Measurements from ENCODE around the gene LDHD.

LDHD gene

DNA sequence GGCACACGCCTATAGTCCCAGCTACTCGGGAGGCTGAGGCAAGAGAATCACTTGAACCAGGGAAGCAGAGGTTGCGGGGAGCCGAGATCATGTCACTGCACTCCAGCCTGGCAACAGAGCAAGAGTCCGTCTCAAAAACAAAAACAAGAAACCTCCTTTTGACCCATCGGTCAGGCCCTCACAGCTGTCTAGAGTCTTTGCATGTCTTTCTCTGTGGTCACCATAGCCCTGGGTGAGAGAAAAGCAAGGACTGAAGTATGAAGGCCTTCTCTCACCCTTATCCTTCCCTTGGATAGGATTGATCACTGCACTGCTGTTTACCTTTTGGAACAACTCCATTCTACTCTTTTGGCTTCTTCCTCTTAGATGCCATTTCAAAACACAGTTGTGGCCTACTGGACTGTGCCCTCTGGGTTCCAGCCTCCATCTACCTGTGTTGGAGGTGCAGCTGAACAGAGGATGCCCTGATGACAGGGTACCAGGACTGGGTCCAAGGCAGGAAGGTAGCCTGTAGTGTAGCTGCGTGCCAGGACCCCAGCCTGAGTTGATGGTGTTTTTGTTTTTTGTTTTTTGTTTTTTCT lies 37.1 kb downstream of the LDHD start:
- DNase-seq, result no peak

DNA sequence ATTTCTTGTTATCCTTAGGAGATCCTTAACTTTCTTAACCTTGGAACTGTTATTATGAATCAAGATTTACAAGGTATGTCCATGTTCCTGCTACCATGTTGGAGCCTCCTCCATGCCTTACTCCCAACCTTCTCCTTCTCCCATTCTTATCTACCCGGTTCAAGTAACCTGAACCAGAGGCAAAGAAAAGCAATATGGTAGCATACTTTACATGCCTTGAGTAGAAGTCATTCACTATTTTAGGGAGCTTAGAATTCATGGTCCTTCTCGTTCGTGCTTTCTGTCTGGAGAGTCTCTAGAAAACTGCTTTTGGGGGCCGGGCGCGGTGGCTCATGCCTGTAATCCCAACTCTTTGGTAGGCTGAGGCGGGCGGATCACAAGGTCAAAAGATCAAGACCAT lies 37.7 kb downstream of the LDHD start:
- DNase-seq, result no peak

DNA sequence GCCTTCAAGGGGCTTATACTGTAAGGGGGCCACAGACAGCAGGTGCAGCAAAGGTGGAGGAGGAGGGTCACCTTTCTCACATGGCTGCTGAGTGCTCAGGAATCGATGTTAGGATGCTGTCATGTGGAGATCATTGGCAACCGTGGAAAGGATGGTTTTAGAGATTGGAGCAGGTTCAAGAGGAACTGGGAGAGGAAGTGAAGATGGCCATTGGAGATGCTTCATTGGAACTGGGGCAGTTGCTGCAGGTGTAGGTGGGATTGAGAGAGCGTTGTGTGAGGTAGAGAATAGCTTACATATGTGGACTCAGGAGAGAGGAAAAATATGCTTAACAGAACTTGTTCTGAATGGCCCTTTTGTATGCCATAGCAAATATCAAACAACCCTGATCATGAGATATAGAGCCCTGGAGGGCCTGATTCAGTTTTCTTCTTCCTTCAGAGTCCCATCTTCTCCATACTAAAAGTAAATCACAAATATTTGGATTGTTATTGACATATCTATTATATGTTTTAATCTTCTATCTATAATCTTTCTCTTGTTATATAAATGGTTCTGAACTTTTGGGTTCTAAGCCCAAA lies 40.8 kb downstream of the LDHD start:
- no peak for DNase-seq

GRCh38 chr16:75074920-75075687 lies 41.5 kb downstream of the LDHD start:
- no peak for DNase-seq

- no peak for DNase-seq
Observed at GRCh38 chr16:75074304-75074793, 42.2 kb downstream of the LDHD start.

DNA sequence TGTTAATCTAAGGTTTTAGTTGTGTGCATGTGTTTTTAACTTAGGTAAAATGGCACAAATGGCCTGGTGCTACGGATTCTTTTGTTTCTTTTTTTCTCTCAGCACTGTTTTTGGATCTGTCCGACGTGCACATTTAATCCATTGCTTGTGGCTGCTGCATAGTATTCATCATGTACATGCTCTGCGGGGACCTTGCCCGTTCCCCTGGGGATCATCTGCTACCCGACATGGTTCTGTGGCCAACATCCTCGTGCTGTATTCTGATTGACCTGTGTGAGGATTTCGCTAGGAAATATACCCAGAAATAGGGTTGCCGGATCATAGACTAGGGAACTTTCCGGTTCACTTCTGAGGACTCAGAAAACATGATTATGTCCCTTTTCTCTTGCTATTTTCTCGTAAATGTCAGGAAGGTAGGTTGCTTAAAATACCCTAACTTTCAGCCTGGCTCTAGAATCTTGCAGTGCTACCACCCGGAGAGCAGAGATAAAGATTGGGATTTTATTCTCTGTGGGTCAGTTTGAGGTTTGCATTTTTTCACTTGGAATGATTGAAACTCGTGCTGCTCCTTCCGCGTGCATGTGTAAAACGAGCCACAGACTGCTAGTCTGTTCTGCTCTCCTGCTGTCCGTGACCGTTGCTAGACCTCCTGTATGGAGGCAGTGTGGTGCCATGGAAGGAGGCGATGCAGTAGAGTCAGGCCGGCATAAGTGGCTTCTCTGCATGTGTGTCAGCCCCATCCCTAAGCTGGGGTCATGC lies 42.9 kb downstream of the LDHD start:
- no peak for DNase-seq

- no peak for DNase-seq
Observed at GRCh38 chr16:75072239-75072947, 44.2 kb downstream of the LDHD start.

DNA sequence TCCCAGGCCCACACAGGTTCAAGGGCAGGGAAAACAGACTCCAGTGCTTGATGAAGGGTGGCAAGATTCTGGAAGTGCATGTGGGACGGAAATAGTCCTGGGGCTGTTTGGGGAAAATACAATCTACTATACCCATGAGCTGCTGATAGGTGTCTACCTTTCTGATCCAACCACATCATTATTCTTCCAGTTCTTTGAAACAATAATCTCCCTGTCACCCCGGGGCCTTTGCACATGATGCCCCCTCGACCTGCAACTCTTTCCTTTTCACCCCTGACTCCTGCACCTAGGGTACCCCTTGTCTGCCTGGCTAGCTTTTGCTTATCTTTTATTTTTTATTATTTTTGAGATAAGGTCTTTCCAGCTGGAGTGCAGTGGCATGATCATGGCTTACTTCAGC lies 45.0 kb downstream of the LDHD start:
- DNase-seq, result no peak

DNA sequence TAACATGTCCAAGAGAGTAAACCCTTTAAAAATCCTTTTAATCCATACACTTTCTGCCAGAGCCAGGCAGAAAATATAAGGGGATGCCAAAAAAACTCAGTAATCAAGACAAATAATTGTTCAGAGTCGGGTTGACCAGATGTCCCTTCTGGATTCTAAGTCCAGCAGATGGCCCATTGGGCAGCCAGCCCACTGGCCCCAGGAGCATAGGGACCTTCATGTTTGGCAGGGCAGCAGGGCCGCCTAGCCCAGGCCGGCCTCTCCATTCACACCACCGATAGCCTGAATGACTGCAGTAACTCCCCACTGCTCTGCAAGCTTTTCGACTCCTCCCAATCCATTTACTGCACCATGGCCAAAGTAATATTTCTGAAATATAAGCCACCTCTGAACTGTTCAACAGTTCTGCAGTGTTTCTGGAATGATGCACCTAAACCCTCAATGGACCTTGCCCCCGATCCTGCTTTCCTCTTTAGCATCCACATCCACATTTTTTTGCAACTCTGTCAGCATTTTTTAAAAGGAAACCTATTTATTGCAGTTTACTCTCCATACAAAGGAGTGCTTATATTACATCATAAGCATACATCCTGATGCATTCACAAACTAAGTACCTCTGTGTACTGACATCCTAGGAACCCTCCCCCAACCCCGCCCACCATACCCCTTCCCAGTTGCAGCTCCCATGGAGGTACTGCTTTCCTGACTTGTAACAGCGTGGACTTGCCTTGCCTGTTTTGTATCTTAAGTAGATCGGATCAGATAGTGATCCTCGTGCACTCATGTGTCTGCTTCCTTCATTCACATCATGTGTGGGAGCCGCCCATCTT lies 46.4 kb downstream of the LDHD start:
- DNase-seq, result peak; percentile 49

DNA sequence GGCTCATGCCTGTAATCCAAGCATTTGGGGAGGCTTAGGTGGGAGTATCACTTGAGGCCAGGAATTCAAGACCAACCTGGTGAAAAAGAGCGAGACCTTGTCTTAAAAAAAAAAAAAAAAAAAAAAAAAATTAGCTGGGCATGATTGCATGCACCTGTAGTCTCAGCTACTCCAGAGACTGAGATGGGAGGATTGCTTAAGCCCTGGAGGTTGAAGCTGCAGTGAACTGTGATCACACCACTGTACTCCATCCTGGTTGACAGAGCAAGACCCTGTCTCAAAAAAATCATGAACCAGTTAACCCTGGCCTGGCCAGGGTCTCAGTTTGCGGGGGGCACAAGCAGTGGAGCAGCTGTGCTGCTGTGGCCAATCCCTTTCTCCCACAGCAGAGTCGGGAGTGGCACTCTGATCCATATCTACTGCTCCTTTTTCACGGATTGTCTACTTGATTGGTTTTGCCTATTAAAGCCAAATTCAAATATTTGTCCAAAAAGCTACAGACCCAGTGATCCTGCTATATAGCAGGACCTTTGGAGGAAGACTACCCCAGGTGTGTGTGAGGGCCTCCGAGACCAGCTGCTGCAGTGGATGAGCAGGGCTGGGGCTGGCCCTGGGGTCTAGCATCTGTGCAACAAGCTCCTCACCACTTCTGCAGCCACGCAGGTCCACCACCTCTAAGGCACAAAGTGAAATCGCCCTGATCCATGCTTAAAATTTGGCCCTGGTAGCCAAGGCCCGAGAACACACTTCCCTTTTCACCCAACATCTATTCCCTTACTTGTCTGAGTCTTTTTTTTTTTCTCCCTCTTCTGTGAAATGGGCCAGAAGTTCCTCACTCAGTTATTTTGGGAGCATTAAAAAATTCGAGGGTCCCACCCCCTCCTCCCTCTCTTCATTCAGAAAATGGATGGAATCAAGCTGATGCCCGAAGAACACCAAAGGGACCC lies 48.2 kb downstream of the LDHD start:
- DNase-seq, result no peak

DNA sequence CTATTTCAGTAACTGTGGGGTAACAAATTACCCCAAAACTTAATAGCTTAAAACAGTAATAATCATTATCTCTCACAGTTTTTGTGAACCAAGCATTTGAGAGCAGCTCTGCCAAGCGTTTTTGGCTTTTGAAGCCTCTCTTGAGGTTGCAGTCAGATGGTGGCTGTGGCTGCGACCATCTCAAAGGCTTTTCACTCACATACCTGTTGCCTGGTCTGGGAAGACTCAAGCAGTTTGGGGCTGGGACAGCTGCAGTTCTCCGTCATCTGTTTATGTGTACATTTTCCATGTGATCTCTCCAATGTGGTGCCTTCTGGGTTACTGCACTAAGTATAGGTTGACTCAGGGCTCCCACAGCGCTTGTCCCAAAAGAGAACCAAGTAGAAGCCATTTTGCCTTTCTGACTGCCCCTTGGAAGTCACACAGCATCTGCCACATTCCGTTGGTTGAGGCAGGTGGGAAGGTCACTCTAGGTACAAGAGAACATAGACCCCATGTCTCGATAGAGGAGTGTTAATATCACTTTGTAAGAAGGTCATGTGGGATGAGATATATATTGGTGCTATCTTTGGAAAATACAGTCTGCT lies 49.6 kb downstream of the LDHD start:
- no peak for DNase-seq

- no peak for DNase-seq
Observed at GRCh38 chr16:75065521-75066149, 50.9 kb downstream of the LDHD start.

DNA sequence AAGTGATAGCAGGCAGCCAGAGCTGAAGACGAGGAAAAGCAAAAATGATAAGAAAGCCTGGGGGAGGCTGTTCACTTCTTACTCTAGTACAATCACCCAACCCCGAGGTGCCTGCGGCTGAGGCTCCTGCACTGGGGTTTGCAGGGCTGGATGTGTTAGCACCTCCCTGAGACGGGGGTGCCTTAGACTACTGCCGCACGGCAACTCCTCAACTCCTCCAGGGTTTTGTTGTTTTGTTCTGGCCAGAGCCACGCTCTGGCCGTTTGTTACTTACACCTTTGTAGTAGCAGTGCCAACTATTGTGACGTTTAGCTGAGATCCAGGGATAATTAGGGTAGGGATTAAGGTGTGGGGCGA lies 51.5 kb downstream of the LDHD start:
- no peak for DNase-seq

DNA sequence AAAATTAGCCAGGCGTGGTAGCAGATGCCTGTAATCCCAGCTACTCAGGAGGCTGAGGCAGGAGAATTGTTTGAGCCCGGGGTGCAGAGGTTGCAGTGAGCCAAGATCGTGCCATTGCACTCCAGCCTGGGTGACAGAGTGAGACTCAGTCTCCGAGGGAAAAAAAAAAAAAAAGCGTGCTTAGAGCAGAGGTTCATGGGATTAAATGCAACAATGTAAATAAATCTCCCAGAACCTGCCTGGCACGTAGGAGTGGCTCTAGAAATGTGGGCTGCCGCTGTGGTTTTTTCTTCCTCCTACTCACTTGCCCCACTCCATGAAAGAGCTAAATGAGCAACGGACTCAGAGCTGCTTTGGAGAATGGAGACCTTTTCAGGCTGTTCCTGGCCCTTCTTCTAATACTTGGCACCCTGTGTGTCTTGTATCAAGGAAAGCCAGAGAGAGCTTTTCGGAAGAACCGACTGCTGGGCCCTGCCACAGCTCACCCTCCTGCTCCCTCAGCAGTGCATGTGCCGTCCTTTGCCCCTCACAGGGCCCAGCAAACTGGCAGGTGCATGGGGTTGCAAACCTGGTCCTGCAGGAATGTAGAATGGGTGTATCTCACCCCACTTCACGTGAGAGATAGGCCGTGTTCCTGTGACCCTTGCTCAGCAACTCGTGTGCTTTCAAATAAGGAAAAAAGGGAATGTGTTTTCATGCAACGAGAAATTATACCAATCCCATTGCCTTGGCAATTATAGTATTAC lies 52.0 kb downstream of the LDHD start:
- no peak for DNase-seq

DNA sequence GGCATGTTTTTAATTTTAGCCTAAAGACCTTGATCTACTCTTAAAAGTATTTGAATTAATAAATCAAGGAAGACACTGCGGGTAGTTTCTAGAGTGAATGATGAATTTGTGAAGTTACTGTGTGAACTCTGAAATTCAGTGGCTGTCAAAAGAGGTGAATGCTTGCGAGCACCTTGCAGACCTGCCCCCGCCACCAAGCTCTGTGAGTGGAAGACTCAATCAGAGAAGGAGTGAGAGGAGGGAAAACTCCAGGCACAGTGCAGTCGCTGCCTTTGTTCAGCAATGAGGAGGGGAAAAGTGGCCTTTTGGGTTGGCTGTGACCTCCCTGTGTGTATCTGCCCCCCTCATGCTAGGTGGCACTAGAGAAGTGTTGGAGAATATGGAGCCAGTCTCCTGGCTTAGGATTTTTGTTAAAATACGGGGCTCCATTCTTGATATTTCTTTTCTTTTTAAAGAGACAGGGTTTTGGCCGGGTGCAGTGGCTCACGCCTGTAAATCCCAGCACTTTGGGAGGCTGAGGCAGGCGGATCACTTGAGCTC lies 53.0 kb downstream of the LDHD start:
- no peak for DNase-seq

DNA sequence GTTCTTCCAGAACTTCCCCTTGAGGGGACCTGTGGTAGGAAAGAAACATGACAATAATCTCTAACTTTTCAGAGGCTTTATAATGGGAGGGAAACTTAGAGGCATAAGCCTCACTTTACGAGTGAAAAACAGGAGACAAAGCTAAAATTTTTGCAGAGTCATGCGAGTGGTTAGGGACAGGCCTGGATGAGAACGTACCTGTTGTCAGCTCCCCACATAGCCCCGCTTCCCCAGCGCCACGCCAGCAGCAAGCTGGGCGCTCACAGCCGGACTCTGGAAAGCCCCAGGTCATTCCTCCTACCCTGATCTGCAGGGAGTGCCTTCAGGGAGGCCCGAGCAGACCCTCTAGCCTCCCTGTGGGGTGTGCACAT lies 53.6 kb downstream of the LDHD start:
- no peak for DNase-seq

- no peak for DNase-seq
Observed at GRCh38 chr16:75062135-75062975, 54.2 kb downstream of the LDHD start.

All from DMS 273 treated with DMSO at 0.1 percent for 48 hours (cell line).